ENCODE data around the gene ZMYM4. TPM values are rescaled to one million over a fixed set of nuclear protein-coding genes. Genes with fewer than 3 reads are reported as not detected.

The ZMYM4 gene
- polyA plus RNA-seq, 3 donors = 12.3 to 31.8 (median 26.0) TPM

DNA sequence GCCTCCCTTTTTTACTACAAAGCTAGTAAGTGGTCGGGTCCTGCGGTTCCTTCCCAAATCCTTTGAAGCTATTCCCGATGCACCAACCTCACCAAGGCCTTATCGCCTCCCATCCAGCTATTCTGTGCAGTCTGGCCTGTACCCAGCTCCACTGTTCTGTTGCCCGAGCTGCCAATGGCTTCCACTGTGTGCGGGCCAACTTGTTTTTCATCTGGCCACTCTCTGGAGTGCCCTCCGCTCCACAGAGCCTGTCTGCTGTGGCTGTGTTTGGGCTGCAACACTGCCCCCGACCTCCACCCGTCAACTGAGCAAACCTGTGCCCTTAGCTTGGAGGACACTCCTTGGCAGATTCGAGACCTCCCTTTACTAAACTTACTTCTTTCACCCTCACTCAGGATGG, 163.7 kb downstream of the ZMYM4 start:
- no peak overlapping the region for H3K9ac ChIP-seq (ENCODE audit: insufficient read depth, low read length, poor library complexity, severe bottlenecking)
- 95% methylated on average over 10 of the region's 10 CpGs for WGBS (ENCODE audit: insufficient coverage)
- peaks cover 2% of the 10 kb centered on the region for H4K20me1 ChIP-seq (ENCODE audit: insufficient read depth, low read length)
- intact Hi-C loops (cut with micrococcal nuclease) = no loop called here
- peaks cover 0 to 3% (median 0%) of the 10 kb centered on the region in 7 donors for H3K9me3 Mint-ChIP-seq
- H3K79me2 ChIP-seq (ENCODE audit: insufficient read depth, low read length) = no peaks in the 10 kb centered on the region
- H3K27me3 ChIP-seq (ENCODE audit: control insufficient read depth in 2 of 2, insufficient read depth in 2 of 2, low read length in 2 of 2) = no peaks in the 10 kb centered on the region
- H3K9me3 ChIP-seq (replicated peaks in 1 of 2; ENCODE audit: control insufficient read depth in 1 of 2, insufficient read depth in 1 of 2, low read length in 2 of 2) = no peaks in the 10 kb centered on the region
- H3K27ac ChIP-seq (ENCODE audit: low read depth in 1 of 2, low read length in 2 of 2) = no peak overlapping the region
- no peak overlapping the region for H3K4me2 ChIP-seq (replicated peaks; ENCODE audit: extremely low read depth, low read length, poor library complexity, severe bottlenecking)
- no peak overlapping the region for H3K4me3 Mint-ChIP-seq
- peaks cover 61 to 77% of the 10 kb centered on the region in 2 donors for H3K36me3 Mint-ChIP-seq
- H3K36me3 ChIP-seq (replicated peaks in 1 of 2; ENCODE audit: control insufficient read depth in 1 of 2, insufficient read depth in 2 of 2, low read length in 2 of 2) = peaks cover 51 to 55% of the 10 kb centered on the region in 2 donors
- peaks cover 19% of the 10 kb centered on the region for H3K4me1 Mint-ChIP-seq
- H3K27me3 Mint-ChIP-seq (ENCODE audit: low read depth in 3 of 3) = peaks cover 0 to 2% (median 2%) of the 10 kb centered on the region in 3 donors
- no peak for DNase-seq
- H3K4me3 ChIP-seq (replicated peaks in 1 of 3; ENCODE audit: low read depth in 2 of 3, low read length in 3 of 3) = no peak overlapping the region
- H3K4me1 ChIP-seq (ENCODE audit: control insufficient read depth in 1 of 2, insufficient read depth in 2 of 2, low read length in 2 of 2) = peaks cover 11% of the 10 kb centered on the region in 2 donors
- TF ChIP-seq, protein P1, sequence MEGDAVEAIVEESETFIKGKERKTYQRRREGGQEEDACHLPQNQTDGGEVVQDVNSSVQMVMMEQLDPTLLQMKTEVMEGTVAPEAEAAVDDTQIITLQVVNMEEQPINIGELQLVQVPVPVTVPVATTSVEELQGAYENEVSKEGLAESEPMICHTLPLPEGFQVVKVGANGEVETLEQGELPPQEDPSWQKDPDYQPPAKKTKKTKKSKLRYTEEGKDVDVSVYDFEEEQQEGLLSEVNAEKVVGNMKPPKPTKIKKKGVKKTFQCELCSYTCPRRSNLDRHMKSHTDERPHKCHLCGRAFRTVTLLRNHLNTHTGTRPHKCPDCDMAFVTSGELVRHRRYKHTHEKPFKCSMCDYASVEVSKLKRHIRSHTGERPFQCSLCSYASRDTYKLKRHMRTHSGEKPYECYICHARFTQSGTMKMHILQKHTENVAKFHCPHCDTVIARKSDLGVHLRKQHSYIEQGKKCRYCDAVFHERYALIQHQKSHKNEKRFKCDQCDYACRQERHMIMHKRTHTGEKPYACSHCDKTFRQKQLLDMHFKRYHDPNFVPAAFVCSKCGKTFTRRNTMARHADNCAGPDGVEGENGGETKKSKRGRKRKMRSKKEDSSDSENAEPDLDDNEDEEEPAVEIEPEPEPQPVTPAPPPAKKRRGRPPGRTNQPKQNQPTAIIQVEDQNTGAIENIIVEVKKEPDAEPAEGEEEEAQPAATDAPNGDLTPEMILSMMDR (IDR thresholded peaks at IDR 0.05) = no peak
- no peak overlapping the region for H2AFZ ChIP-seq (ENCODE audit: insufficient read depth, low read depth, low read length, poor library complexity, severe bottlenecking)
- H3K27ac Mint-ChIP-seq = peak overlapping the region in 3 of 7 donors; percentile 28 to 84 (median 70)

DNA sequence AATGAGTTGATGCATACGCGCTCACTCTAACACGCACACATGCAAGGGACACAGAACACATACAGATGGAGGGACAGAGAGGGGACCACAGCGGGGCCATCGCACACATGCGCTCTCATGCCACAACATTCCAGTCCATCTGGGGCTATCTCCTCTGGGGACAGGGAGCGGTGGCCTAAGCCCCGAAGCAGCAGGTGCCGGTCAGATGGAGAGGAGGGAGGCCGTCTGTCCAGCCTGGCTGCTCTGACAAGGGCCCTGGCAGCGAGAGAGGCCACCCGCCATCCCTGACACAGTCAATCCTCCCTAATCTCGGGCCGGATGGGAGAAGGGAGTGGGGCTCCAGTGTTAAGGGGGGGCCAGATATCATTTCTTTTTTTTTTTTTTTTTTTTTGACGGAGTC, 165.2 kb downstream of the ZMYM4 start:
- Histone ChIP-seq H4K20me1 (ENCODE audit: insufficient read depth, low read length) (peaks cover 6% of the 10 kb centered on the region), H3K4me2 (replicated peaks; ENCODE audit: extremely low read depth, low read length, poor library complexity, severe bottlenecking) (no peak overlapping the region), H3K4me3 (replicated peaks in 1 of 3; ENCODE audit: low read depth in 2 of 3, low read length in 3 of 3) (no peak overlapping the region), H3K27ac (ENCODE audit: low read depth in 1 of 2, low read length in 2 of 2) (no peak overlapping the region), H3K4me1 (ENCODE audit: control insufficient read depth in 1 of 2, insufficient read depth in 2 of 2, low read length in 2 of 2) (peaks cover 10% of the 10 kb centered on the region in 2 donors), H3K36me3 (replicated peaks in 1 of 2; ENCODE audit: control insufficient read depth in 1 of 2, insufficient read depth in 2 of 2, low read length in 2 of 2) (peaks cover 65 to 70% of the 10 kb centered on the region in 2 donors), H3K9me3 (replicated peaks in 1 of 2; ENCODE audit: control insufficient read depth in 1 of 2, insufficient read depth in 1 of 2, low read length in 2 of 2) (no peaks in the 10 kb centered on the region), H3K79me2 (ENCODE audit: insufficient read depth, low read length) (no peaks in the 10 kb centered on the region), H3K9ac (ENCODE audit: insufficient read depth, low read length, poor library complexity, severe bottlenecking) (no peak overlapping the region), H2AFZ (ENCODE audit: insufficient read depth, low read depth, low read length, poor library complexity, severe bottlenecking) (no peak overlapping the region), H3K27me3 (ENCODE audit: control insufficient read depth in 2 of 2, insufficient read depth in 2 of 2, low read length in 2 of 2) (no peaks in the 10 kb centered on the region)
- Mint-ChIP-seq H3K36me3 (peaks cover 74 to 89% of the 10 kb centered on the region in 2 donors), H3K9me3 (peaks cover 0 to 1% (median 0%) of the 10 kb centered on the region in 7 donors), H3K27me3 (ENCODE audit: low read depth in 3 of 3) (peaks cover 0 to 2% (median 2%) of the 10 kb centered on the region in 3 donors), H3K27ac (no peak overlapping the region), H3K4me1 (peaks cover 19% of the 10 kb centered on the region), H3K4me3 (no peak overlapping the region)
- DNase-seq = no peak
- 100% methylated on average over 8 of the region's 15 CpGs for WGBS (ENCODE audit: insufficient coverage)
- TF ChIP-seq, protein P1 (IDR thresholded peaks at IDR 0.05) = no peak
- intact Hi-C loops (cut with micrococcal nuclease) = no loop called here

All from CD14-positive monocyte (primary cell).